BLaER1 treated with 17β-estradiol and CSF1 and Interleukin-3, amounts not matched to agents 10 nM and 100 nM (cell line): Measurements from ENCODE around the gene PFDN2.

Source experiments
- H3K27ac ChIP-seq, 11 experiments: shearing (Covaris generic); formaldehyde crosslinking; 2 replicates each; pipeline ENCODE4 v1.8.1; 2022
- H3K27me3 ChIP-seq, 11 experiments: shearing (Covaris generic); formaldehyde crosslinking; 2 replicates each; pipeline ENCODE4 v1.8.1; 2022
- H3K36me3 ChIP-seq, 11 experiments: shearing (Covaris generic); formaldehyde crosslinking; 2 replicates each; pipeline ENCODE4 v1.8.1; 2022
- H3K4me1 ChIP-seq, 10 experiments: shearing (Covaris generic); formaldehyde crosslinking; 2 replicates each; pipeline ENCODE4 v1.8.1; 2022
- H3K4me2 ChIP-seq, 11 experiments: shearing (Covaris generic); formaldehyde crosslinking; 2 replicates each; pipeline ENCODE4 v1.8.1; 2022
- H3K4me3 ChIP-seq, 10 experiments: shearing (Covaris generic); formaldehyde crosslinking; 2 replicates each; pipeline ENCODE4 v1.8.1; 2022
- H3K9ac ChIP-seq, 11 experiments: shearing (Covaris generic); formaldehyde crosslinking; 2 replicates each; pipeline ENCODE4 v1.8.1; 2022
- H3K9me3 ChIP-seq, 11 experiments: shearing (Covaris generic); formaldehyde crosslinking; replicated peaks in 1 of 11; 2 replicates each; pipeline ENCODE4 v1.8.1; 2022
- H4K20me1 ChIP-seq, 11 experiments: shearing (Covaris generic); formaldehyde crosslinking; 2 replicates each; pipeline ENCODE4 v1.8.1; 2022
- Cebpa-rat ChIP-seq, 11 experiments: shearing (Covaris generic); IDR thresholded peaks; 2 replicates each; pipeline ENCODE4 v1.8.1; 2022

The PFDN2 gene

GRCh38 chr1:161084597-161084988 is 33.2 kb downstream of the PFDN2 start:
- Histone ChIP-seq H3K4me3 (no peak overlapping the region), H3K4me1 (peaks cover 0 to 99% (median 27%) of the 10 kb centered on the region in 10 experiments; a peak in 13 of 20 replicates), H3K9ac (peak overlapping the region in 4 of 11 experiments; percentile 53 to 66 (median 60); a peak in 5 of 22 replicates), H3K27ac (peak overlapping the region in 5 of 11 experiments; percentile 41 to 86 (median 74); a peak in 9 of 22 replicates), H3K4me2 (peak overlapping the region in 5 of 11 experiments; percentile 69 to 84 (median 75); a peak in 10 of 22 replicates), H3K9me3 (no peaks in the 10 kb centered on the region), H4K20me1 (no peaks in the 10 kb centered on the region), H3K36me3 (no peaks in the 10 kb centered on the region), H3K27me3 (no peaks in the 10 kb centered on the region)
- TF ChIP-seq Cebpa-rat (IDR thresholded peaks at IDR 0.05), result no peak

- H3K36me3 ChIP-seq, result no peaks in the 10 kb centered on the region
- peak overlapping the region in 6 of 11 experiments; percentile 41 to 84 (median 74); a peak in 12 of 22 replicates for H3K4me2 ChIP-seq
- peak overlapping the region in 1 of 10 experiments; percentile 38; a peak in 2 of 20 replicates for H3K4me3 ChIP-seq
- TF ChIP-seq Cebpa-rat (IDR thresholded peaks at IDR 0.05), result peak in 1 of 11 experiments; percentile 7; a peak in 1 of 22 replicates
- H3K27ac ChIP-seq, result peak overlapping the region in 5 of 11 experiments; percentile 41 to 86 (median 74); a peak in 11 of 22 replicates
- no peaks in the 10 kb centered on the region for H3K27me3 ChIP-seq
- H4K20me1 ChIP-seq, result no peaks in the 10 kb centered on the region
- H3K9ac ChIP-seq, result peak overlapping the region in 6 of 11 experiments; percentile 5 to 66 (median 54); a peak in 8 of 22 replicates
- peaks cover 0 to 98% (median 25%) of the 10 kb centered on the region in 10 experiments; a peak in 13 of 20 replicates for H3K4me1 ChIP-seq
- no peaks in the 10 kb centered on the region for H3K9me3 ChIP-seq
Measured at GRCh38 chr1:161083748-161084596, 33.9 kb downstream of the PFDN2 start.

- peak overlapping the region in 5 of 11 experiments; percentile 41 to 86 (median 74); a peak in 11 of 22 replicates for H3K27ac ChIP-seq
- peaks cover 0 to 90% (median 22%) of the 10 kb centered on the region in 10 experiments; a peak in 13 of 20 replicates for H3K4me1 ChIP-seq
- H3K4me2 ChIP-seq, result peak overlapping the region in 6 of 11 experiments; percentile 41 to 84 (median 74); a peak in 12 of 22 replicates
Measured at GRCh38 chr1:161082996-161083747, 34.7 kb downstream of the PFDN2 start.

GRCh38 chr1:161082483-161082882 is 35.4 kb downstream of the PFDN2 start:
- H3K27me3 ChIP-seq, result no peaks in the 10 kb centered on the region
- no peaks in the 10 kb centered on the region for H4K20me1 ChIP-seq
- peaks cover 0 to 83% (median 22%) of the 10 kb centered on the region in 10 experiments; a peak in 13 of 20 replicates for H3K4me1 ChIP-seq
- TF ChIP-seq Cebpa-rat (IDR thresholded peaks at IDR 0.05), result no peak
- peak overlapping the region in 5 of 11 experiments; percentile 41 to 86 (median 74); a peak in 7 of 22 replicates for H3K27ac ChIP-seq
- no peaks in the 10 kb centered on the region for H3K9me3 ChIP-seq
- peak overlapping the region in 5 of 11 experiments; percentile 69 to 84 (median 75); a peak in 10 of 22 replicates for H3K4me2 ChIP-seq
- peak overlapping the region in 1 of 11 experiments; percentile 66; a peak in 2 of 22 replicates for H3K9ac ChIP-seq
- no peaks in the 10 kb centered on the region for H3K36me3 ChIP-seq
- no peak overlapping the region for H3K4me3 ChIP-seq

More at GRCh38 chr1:161082996-161083747, 34.7 kb downstream of the PFDN2 start:
- no peaks in the 10 kb centered on the region for H4K20me1 ChIP-seq
- no peaks in the 10 kb centered on the region for H3K36me3 ChIP-seq
- peak overlapping the region in 6 of 11 experiments; percentile 5 to 66 (median 46); a peak in 7 of 22 replicates for H3K9ac ChIP-seq
- no peaks in the 10 kb centered on the region for H3K9me3 ChIP-seq
- H3K4me3 ChIP-seq, result peak overlapping the region in 1 of 10 experiments; percentile 38; a peak in 1 of 20 replicates
- H3K27me3 ChIP-seq, result no peaks in the 10 kb centered on the region
- peak in 3 of 11 experiments; percentile 56 to 84 (median 77); a peak in 6 of 22 replicates for TF ChIP-seq Cebpa-rat (IDR thresholded peaks at IDR 0.05)

- Histone ChIP-seq H3K4me3 (no peak overlapping the region), H4K20me1 (no peaks in the 10 kb centered on the region), H3K4me1 (peaks cover 0 to 74% (median 22%) of the 10 kb centered on the region in 10 experiments; a peak in 13 of 20 replicates), H3K9ac (no peak overlapping the region; a peak in 1 of 22 replicates), H3K4me2 (peak overlapping the region in 5 of 11 experiments; percentile 6 to 80 (median 66); a peak in 7 of 22 replicates), H3K27ac (peak overlapping the region in 2 of 11 experiments; percentile 4 to 17; a peak in 1 of 22 replicates), H3K36me3 (no peaks in the 10 kb centered on the region), H3K27me3 (no peaks in the 10 kb centered on the region), H3K9me3 (no peaks in the 10 kb centered on the region)
- TF ChIP-seq Cebpa-rat (IDR thresholded peaks at IDR 0.05), result no peak
Measured at GRCh38 chr1:161081519-161081918, 36.3 kb downstream of the PFDN2 start.

- H3K27me3 ChIP-seq, result no peaks in the 10 kb centered on the region
- peak overlapping the region in 2 of 11 experiments; percentile 4 to 17; a peak in 2 of 22 replicates for H3K27ac ChIP-seq
- no peaks in the 10 kb centered on the region for H4K20me1 ChIP-seq
- no peaks in the 10 kb centered on the region for H3K36me3 ChIP-seq
- H3K9me3 ChIP-seq, result no peaks in the 10 kb centered on the region
- H3K4me3 ChIP-seq, result no peak overlapping the region
- peaks cover 0 to 66% (median 22%) of the 10 kb centered on the region in 10 experiments; a peak in 13 of 20 replicates for H3K4me1 ChIP-seq
- H3K4me2 ChIP-seq, result peak overlapping the region in 5 of 11 experiments; percentile 6 to 80 (median 56); a peak in 8 of 22 replicates
- H3K9ac ChIP-seq, result no peak overlapping the region; a peak in 1 of 22 replicates
- TF ChIP-seq Cebpa-rat (IDR thresholded peaks at IDR 0.05), result no peak
Measured at GRCh38 chr1:161080441-161081405, 37.1 kb downstream of the PFDN2 start.

GRCh38 chr1:161079436-161080110 is 38.3 kb downstream of the PFDN2 start:
- no peak for TF ChIP-seq Cebpa-rat (IDR thresholded peaks at IDR 0.05)
- H3K4me1 ChIP-seq, result peaks cover 0 to 58% (median 17%) of the 10 kb centered on the region in 10 experiments; a peak in 13 of 20 replicates
- H4K20me1 ChIP-seq, result no peaks in the 10 kb centered on the region
- no peak overlapping the region for H3K9ac ChIP-seq
- no peaks in the 10 kb centered on the region for H3K9me3 ChIP-seq
- H3K36me3 ChIP-seq, result no peaks in the 10 kb centered on the region
- H3K27ac ChIP-seq, result no peak overlapping the region
- H3K27me3 ChIP-seq, result no peaks in the 10 kb centered on the region
- H3K4me3 ChIP-seq, result no peak overlapping the region
- H3K4me2 ChIP-seq, result peak overlapping the region in 3 of 11 experiments; percentile 4 to 66 (median 56); a peak in 4 of 22 replicates
